ENCODE results near the gene CCNF.
A peak's percentile ranks its signal among the peaks of the same experiment; 100 is the strongest.

Gene CCNF

GRCh38 chr16:2469399-2470233 is 40.4 kb downstream of the CCNF start (continued):
- TF ChIP-seq ZNF830 (tag by site-specific recombination; IDR thresholded peaks at IDR 0.05; ENCODE audit: low read depth) (no peak), ZIC2 (tag by site-specific recombination; IDR thresholded peaks at IDR 0.05) (no peak), ZSCAN16 (tag by site-specific recombination; IDR thresholded peaks at IDR 0.05) (no peak), ZBTB21 (tag by site-specific recombination; IDR thresholded peaks at IDR 0.05) (no peak), PRDM10 (tag by site-specific recombination; IDR thresholded peaks at IDR 0.05) (peak; percentile 24; the same call in 1 of the 2 replicates), ZNF148 (tag by site-specific recombination; IDR thresholded peaks at IDR 0.05; ENCODE audit: borderline replicate concordance) (no peak), ZNF18 (tag by site-specific recombination; IDR thresholded peaks at IDR 0.05) (no peak), SCRT1 (tag by site-specific recombination; IDR thresholded peaks at IDR 0.05; ENCODE audit: borderline replicate concordance) (no peak), ZNF645 (tag by site-specific recombination; IDR thresholded peaks at IDR 0.05) (no peak), ZNF132 (tag by site-specific recombination; IDR thresholded peaks at IDR 0.05; ENCODE audit: borderline replicate concordance) (no peak), ZNF133 (tag by site-specific recombination; IDR thresholded peaks at IDR 0.05) (no peak), BCL11A (tag by site-specific recombination; IDR thresholded peaks at IDR 0.05; ENCODE audit: low read depth) (no peak), ZNF155 (tag by site-specific recombination; IDR thresholded peaks at IDR 0.05) (no peak), TRIM28 (IDR thresholded peaks at IDR 0.05; ENCODE audit: borderline replicate concordance, low read length) (no peak), ZNF670 (tag by site-specific recombination; IDR thresholded peaks at IDR 0.05; ENCODE audit: low read depth) (no peak), ZNF324 (tag by site-specific recombination; IDR thresholded peaks at IDR 0.05) (no peak), ZNF423 (tag by site-specific recombination; IDR thresholded peaks at IDR 0.05) (no peak), PRDM2 (tag by site-specific recombination; IDR thresholded peaks at IDR 0.05; ENCODE audit: borderline replicate concordance) (0 out of 2 replicates have a peak, but pooled peaks have one; percentile 36), YY2 (tag by site-specific recombination; IDR thresholded peaks at IDR 0.05) (no peak), ZBTB20 (tag by site-specific recombination; IDR thresholded peaks at IDR 0.05) (peak; percentile 12; the same call in 1 of the 2 replicates), SP3 (tag by site-specific recombination; IDR thresholded peaks at IDR 0.05) (no peak), EGR2 (tag by site-specific recombination; IDR thresholded peaks at IDR 0.05; ENCODE audit: low read depth) (no peak), ZNF184 (tag by site-specific recombination; IDR thresholded peaks at IDR 0.05) (no peak), ZNF621 (tag by site-specific recombination; IDR thresholded peaks at IDR 0.05) (no peak), WT1 (tag by site-specific recombination; IDR thresholded peaks at IDR 0.05) (no peak; the same call in 1 of the 2 replicates)

Data from HEK293 (cell line).